DND-41 (cell line): ENCODE results near the gene TRNP1.

Experiments used
- ATAC-seq: fragments of 200-7000 bp; cut with Tn5 transposase; 3 replicates; pipeline ENCODE4 v1.9.1; 2021; ENCODE audit warnings: low read depth; ENCODE audit not compliant: insufficient read depth
- DNase-seq: peaks from one replicate; pipeline ENCODE4 v3.0.0-alpha.2; 2020
- H2AFZ ChIP-seq: 2 replicates; pipeline ENCODE4 v1.6.0; 2012; ENCODE audit warnings: low read depth, low read length
- H3K27ac ChIP-seq: 2 replicates; pipeline ENCODE4 v1.5.1; 2012; ENCODE audit warnings: low read length, inconsistent platforms
- H3K27me3 ChIP-seq: fragments of 200-600 bp; sonication (generic); 2 replicates; pipeline ENCODE4 v1.6.0; 2012; ENCODE audit warnings: low read length, mild to moderate bottlenecking, inconsistent platforms; ENCODE audit not compliant: insufficient read depth, poor library complexity
- H3K36me3 ChIP-seq: 2 replicates; pipeline ENCODE4 v1.5.1; 2012; ENCODE audit warnings: low read length, inconsistent platforms; ENCODE audit not compliant: insufficient read depth
- H3K4me1 ChIP-seq: 2 replicates; pipeline ENCODE4 v1.5.1; 2012; ENCODE audit warnings: mild to moderate bottlenecking, low read length; ENCODE audit not compliant: insufficient read depth
- H3K4me2 ChIP-seq: 2 replicates; pipeline ENCODE4 v1.6.0; 2012; ENCODE audit warnings: mild to moderate bottlenecking, moderate library complexity, low read length, inconsistent platforms; ENCODE audit not compliant: insufficient read depth
- H3K4me3 ChIP-seq, 2 experiments: fragments of 200-600 bp in 1 of 2; shearing (Covaris generic) in 1 of 2; 2 replicates each; pipeline ENCODE4 v1.5.1; 2012 to 2016; ENCODE audit warnings: inconsistent platforms in 2 of 2, low read length in 2 of 2, mild to moderate bottlenecking in 2 of 2, low read depth in 1 of 2, moderate library complexity in 1 of 2
- H3K79me2 ChIP-seq: 2 replicates; pipeline ENCODE4 v1.6.0; 2012; ENCODE audit warnings: low read length, inconsistent platforms; ENCODE audit not compliant: insufficient read depth
- H3K9ac ChIP-seq: 2 replicates; pipeline ENCODE4 v1.6.0; 2012; ENCODE audit warnings: low read depth, mild to moderate bottlenecking, inconsistent platforms, low read length, moderate library complexity
- H3K9me3 ChIP-seq: 2 replicates; pipeline ENCODE4 v1.5.1; 2012; ENCODE audit warnings: low read length, moderate library complexity, mild to moderate bottlenecking, inconsistent platforms; ENCODE audit not compliant: insufficient read depth, severe bottlenecking
- H4K20me1 ChIP-seq: 2 replicates; pipeline ENCODE4 v1.6.0; 2012; ENCODE audit warnings: low read length; ENCODE audit not compliant: insufficient read depth
- CTCF ChIP-seq: IDR thresholded peaks from 2 replicates; pipeline ENCODE4 v1.5.1; 2012; ENCODE audit warnings: borderline replicate concordance, low read length, moderate library complexity, mild to moderate bottlenecking; ENCODE audit not compliant: poor library complexity, severe bottlenecking; ENCODE audit errors: extremely low read depth
- EZH2 ChIP-seq: IDR thresholded peaks from 3 replicates; pipeline ENCODE4 v1.6.1; 2012; ENCODE audit warnings: borderline replicate concordance, low read depth, mild to moderate bottlenecking, moderate library complexity, low read length, inconsistent platforms; ENCODE audit not compliant: severe bottlenecking

Gene TRNP1

GRCh38 chr1:27042670-27043069 lies 49.2 kb downstream of the TRNP1 start:
- no peak overlapping the region for H3K9ac ChIP-seq
- ATAC-seq: no peak
- no peak overlapping the region for H2AFZ ChIP-seq
- H3K9me3 ChIP-seq: no peaks in the 10 kb centered on the region
- no peak for DNase-seq
- no peak overlapping the region for H3K4me2 ChIP-seq
- H3K79me2 ChIP-seq: no peaks in the 10 kb centered on the region
- no peaks in the 10 kb centered on the region; the same call in 1 of the 2 replicates for H4K20me1 ChIP-seq
- H3K36me3 ChIP-seq: no peaks in the 10 kb centered on the region
- H3K27ac ChIP-seq: no peak overlapping the region
- H3K4me3 ChIP-seq: no peak overlapping the region
- H3K27me3 ChIP-seq: no peaks in the 10 kb centered on the region
- no peak for TF ChIP-seq CTCF
- TF ChIP-seq EZH2: no peak
- peaks cover 4% of the 10 kb centered on the region for H3K4me1 ChIP-seq

GRCh38 chr1:27044613-27045151 lies 51.2 kb downstream of the TRNP1 start:
- H3K4me2 ChIP-seq: no peak overlapping the region
- DNase-seq (peak; percentile 84), ATAC-seq (peak; percentile 93)
- no peak overlapping the region for H3K4me3 ChIP-seq
- H2AFZ ChIP-seq: peak overlapping the region; percentile 40
- TF ChIP-seq CTCF (peak; percentile 99), EZH2 (no peak)
- no peak overlapping the region for H3K9ac ChIP-seq
- no peak overlapping the region for H3K27ac ChIP-seq
- H3K27me3 ChIP-seq: no peaks in the 10 kb centered on the region
- H3K36me3 ChIP-seq: no peaks in the 10 kb centered on the region
- H3K4me1 ChIP-seq: peaks cover 4% of the 10 kb centered on the region
- no peaks in the 10 kb centered on the region for H3K9me3 ChIP-seq
- H4K20me1 ChIP-seq: no peaks in the 10 kb centered on the region; the same call in 1 of the 2 replicates
- H3K79me2 ChIP-seq: no peaks in the 10 kb centered on the region

- DNase-seq (peak; percentile 66), ATAC-seq (peak; percentile 74)
- Histone ChIP-seq H3K9me3 (no peaks in the 10 kb centered on the region), H3K4me1 (peaks cover 4% of the 10 kb centered on the region), H3K27ac (no peak overlapping the region), H3K9ac (no peak overlapping the region), H3K4me3 (no peak overlapping the region), H3K27me3 (no peaks in the 10 kb centered on the region), H2AFZ (no peak overlapping the region), H3K79me2 (no peaks in the 10 kb centered on the region), H3K4me2 (no peak overlapping the region), H3K36me3 (no peaks in the 10 kb centered on the region), H4K20me1 (no peaks in the 10 kb centered on the region; the same call in 1 of the 2 replicates)
- TF ChIP-seq CTCF (peak; percentile 94), EZH2 (no peak)
Measured at GRCh38 chr1:27045973-27046558, 52.6 kb downstream of the TRNP1 start.

- H3K4me2 ChIP-seq: no peak overlapping the region
Measured at GRCh38 chr1:27047914-27048313, 54.4 kb downstream of the TRNP1 start.

More at GRCh38 chr1:27047914-27048313, 54.4 kb downstream of the TRNP1 start:
- Histone ChIP-seq H3K9ac (no peak overlapping the region), H3K27ac (no peak overlapping the region), H3K79me2 (no peaks in the 10 kb centered on the region), H4K20me1 (no peaks in the 10 kb centered on the region), H2AFZ (no peak overlapping the region), H3K4me1 (peaks cover 4% of the 10 kb centered on the region), H3K4me3 (no peak overlapping the region), H3K36me3 (no peaks in the 10 kb centered on the region), H3K27me3 (no peaks in the 10 kb centered on the region), H3K9me3 (no peaks in the 10 kb centered on the region)
- ATAC-seq (no peak), DNase-seq (no peak)
- TF ChIP-seq CTCF: no peak
